Stromal cell of bone marrow (primary cell): ENCODE data around the gene IDH3G.
"Not testable (repeated sequence)": the region's sequence is repeated elsewhere in the genome, so short reads cannot be mapped to it uniquely, and the experiment has no call there.

Experiments used
- DNase-seq: peaks from one replicate; pipeline ENCODE4 v3.0.0-alpha.2; 2012; ENCODE audit warnings: low read depth

Gene IDH3G

GRCh38 chrX:153794018-153794896, at the start of gene IDH3G, which contains the start of gene SSR4:
Gene IDH3G (minus strand): TSS chrX:153794375. CDS start chrX:153794326, 49 bp downstream.
Gene SSR4 (plus strand): TSS chrX:153794668. CDS start chrX:153794688, 20 bp downstream.
- peak; percentile 83 for DNase-seq

GRCh38 chrX:153836921-153837320, 42.7 kb upstream of the IDH3G start:
- DNase-seq, result no peak

GRCh38 chrX:153832728-153833127, 38.6 kb upstream of the IDH3G start:
- no peak for DNase-seq

DNA sequence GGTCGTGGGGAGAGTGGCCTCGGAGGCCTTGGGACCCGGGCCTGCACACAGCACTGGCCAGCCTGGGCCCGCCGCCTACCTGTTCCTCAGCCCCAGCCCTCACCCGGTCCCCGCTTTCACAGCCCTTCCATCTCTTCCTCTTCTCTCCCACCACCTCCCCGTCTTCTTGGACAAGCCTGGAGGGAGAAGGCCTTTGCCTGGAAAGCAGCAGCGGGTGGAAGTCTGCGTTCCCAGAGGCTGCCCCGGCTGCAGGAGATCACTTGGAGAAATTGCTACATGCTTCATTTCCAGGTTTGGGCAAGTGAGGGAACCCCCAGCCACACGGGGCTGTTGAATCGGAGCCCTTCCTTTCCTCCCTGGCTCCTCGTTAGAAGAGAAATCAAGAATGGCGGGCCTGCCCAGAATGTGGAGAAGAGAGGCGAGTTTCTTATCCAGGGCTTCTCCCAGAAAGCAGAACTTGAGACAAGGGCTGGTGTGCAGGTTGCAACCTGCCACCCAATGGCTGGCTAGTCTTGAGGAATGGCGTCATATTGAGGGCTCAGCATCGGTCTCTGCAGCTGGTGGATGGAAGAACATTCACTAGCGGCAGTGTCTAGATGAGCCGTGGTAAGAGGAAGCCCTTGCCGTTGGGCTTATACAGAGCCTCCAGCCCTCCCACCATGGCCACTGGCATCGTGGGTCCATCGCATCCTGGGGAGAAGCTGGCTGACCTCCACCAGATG, 37.4 kb upstream of the IDH3G start:
- no peak for DNase-seq

DNA sequence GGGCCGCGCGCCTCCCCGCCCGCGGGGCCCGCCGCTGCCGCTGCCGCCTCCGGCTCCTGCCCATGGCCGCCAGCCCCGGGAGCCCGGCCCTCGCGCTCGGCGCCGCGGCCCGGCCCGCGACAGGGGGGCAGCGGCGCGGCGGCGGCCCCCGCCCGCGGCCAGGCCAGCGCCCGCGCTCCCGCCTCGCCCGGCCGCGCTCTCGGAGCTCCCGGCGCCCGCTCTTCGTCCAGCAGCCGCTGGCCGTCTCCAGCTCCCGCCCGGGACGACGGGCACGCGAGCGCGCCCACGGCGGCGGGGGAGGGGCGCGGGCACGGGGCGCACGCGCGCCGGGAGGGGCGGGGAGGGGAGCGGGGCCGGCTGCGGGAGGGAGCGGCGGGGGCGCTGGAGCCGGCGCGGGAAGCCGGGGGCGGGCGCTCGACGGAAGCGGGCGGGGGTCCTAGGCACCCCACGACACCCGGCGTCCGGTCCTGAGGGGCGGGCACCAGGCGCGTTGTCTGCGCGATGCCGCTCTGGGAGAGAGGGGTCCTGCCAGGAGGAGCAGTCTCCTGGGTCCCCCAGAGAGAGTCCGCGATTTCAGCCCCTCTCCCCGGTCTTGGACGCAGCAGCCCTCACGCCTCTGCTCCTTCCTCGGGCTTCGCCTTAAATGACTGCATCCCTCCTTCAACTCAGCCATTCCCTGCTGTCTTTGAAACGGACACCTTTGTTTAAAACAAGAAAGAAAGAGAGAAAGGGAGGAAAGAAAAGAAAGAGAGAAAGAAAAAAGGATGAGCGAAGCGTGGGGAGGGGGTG, 36.7 kb upstream of the IDH3G start:
- DNase-seq, result no peak

- no peak for DNase-seq
These were observed 35.8 kb upstream of the IDH3G start, which contains the start of gene PDZD4 for GRCh38 chrX:153829799-153830639. Gene PDZD4 (minus strand): TSS chrX:153830544. CDS start chrX:153830298, 246 bp downstream.

GRCh38 chrX:153829549-153829798, 35.3 kb upstream of the IDH3G start:
- no peak for DNase-seq

GRCh38 chrX:153828723-153829548, 34.8 kb upstream of the IDH3G start:
- DNase-seq, result no peak

DNA sequence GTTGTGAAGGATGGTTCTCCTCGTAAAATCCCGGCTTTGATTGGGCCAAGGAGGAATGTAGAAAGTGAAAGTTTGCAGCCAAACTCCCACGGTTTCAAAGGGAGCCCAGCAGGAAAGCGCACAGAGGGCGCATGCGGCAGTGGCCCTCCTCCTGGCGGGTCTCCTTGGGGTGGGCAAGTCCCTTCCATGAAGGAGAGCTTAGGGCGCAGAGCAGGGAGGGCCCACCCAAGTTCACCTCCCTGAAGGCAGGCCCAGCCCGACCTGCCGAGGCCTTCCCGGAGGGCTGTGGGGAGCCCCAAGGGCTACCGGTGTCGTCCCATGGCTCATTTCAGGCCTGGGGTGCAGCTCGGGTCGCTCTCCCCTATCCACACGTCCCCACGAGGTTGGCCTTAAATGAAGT, 34.1 kb upstream of the IDH3G start:
- no peak for DNase-seq

- no peak for DNase-seq
These were observed 33.7 kb upstream of the IDH3G start for GRCh38 chrX:153827903-153828302.

DNA sequence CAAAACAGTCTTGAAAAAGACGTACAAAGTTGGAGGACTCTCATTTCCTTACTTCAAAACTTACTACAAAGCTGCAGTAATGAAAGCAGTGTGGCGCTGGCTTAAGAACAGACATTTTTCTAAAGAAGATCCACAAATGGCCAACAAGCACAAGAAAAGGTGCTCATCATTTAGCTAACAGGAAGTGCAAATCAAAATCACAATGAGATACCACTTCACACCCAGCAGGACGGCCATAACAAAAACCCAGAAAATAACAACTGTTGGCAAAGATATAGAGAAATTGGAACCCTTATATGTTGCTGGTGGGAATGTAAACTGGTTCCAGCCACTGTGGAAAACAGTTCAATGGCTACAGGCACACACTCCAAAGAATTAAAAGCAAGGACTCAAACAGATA, 32.8 kb upstream of the IDH3G start:
- DNase-seq, result no peak

DNA sequence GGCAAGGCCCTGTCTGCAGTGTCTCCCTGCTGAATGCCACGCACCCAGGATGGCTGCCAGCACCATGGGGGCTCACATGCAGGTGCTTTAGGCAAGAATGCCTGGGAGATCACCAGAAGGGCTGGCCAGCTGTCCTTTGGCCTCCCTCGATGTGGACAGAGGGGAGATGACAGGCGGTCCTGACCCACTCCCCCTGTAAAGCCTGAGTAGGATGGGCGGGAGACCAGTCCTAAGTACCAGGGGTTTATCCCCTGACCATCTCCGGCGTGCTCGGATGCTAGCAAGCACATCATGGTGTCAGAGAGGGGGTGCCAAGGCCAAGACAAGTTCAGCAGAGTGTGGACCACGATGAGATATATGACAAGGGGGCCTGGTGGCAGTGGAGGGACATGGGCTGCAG, 30.9 kb upstream of the IDH3G start:
- DNase-seq, result no peak

- no peak for DNase-seq
These were observed 30.2 kb upstream of the IDH3G start for GRCh38 chrX:153824348-153824747.

DNA sequence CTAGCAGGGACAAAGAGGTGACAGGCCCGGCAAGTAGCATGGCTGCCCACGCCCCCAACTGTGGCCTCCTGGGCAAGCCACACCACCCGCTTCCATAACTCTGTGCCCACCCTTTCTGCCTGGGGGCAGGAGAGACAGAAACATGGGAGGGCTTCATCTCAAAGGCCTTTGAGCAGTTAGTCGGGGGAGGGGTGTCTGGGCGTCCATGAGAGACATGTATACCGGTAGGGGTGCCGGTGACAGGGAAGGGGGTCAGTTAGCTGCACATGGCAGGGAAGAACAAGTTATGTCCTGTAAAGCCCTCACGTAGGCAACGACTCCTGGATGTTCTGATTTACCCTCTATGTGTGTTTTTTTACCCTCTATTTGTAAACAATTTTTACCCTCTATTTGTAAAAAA, 26.9 kb upstream of the IDH3G start:
- no peak for DNase-seq

DNA sequence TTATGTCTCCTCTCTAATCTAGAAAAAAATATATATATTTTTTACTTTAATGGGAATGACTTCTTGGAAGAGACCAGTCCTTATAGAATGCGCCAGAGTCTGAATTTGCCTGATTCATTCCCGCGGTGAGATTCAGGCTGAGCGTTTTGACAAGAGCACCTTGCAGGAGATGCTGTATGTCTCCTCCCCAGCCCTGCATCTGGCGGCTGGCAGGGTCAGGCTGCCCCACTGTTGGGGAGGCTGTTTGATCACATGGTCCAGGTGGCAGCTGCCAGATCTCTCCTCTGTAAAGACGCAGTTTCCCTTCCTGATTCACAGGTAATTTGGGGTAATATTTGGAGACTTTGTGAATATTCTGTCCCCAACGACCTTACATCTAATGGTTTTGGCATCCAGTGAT, 26.4 kb upstream of the IDH3G start:
- no peak for DNase-seq

DNA sequence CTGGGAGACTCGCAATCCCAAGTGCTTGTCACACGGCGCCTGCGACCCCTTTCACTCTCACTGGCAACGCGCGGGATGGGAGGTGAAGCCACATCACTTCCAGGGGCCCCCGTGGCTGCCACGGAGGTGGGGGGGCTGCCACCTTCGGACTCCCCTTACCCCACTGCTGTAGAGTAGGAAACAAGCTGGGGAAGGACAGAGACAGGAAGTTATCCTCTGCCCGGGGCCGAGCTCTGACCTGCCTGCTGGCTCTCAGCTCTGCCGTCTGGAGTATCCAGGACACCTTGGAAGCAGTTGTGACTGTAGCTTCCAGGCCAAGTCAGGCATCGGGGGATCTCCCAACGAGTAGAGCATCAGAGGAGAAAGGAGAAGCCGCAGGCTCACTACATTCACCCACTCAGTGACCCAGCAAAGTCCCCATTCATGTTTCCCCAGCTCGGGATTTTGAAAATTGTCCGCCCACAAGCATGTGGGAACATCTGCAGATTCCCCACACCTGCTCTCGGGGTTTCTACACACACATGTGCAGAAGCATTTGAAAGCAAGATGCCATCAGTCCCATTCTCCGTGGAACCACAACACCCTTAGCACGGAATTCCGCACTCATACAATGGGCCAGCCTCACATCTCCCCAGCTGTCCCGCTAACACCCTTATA, 25.3 kb upstream of the IDH3G start:
- DNase-seq, result no peak

DNA sequence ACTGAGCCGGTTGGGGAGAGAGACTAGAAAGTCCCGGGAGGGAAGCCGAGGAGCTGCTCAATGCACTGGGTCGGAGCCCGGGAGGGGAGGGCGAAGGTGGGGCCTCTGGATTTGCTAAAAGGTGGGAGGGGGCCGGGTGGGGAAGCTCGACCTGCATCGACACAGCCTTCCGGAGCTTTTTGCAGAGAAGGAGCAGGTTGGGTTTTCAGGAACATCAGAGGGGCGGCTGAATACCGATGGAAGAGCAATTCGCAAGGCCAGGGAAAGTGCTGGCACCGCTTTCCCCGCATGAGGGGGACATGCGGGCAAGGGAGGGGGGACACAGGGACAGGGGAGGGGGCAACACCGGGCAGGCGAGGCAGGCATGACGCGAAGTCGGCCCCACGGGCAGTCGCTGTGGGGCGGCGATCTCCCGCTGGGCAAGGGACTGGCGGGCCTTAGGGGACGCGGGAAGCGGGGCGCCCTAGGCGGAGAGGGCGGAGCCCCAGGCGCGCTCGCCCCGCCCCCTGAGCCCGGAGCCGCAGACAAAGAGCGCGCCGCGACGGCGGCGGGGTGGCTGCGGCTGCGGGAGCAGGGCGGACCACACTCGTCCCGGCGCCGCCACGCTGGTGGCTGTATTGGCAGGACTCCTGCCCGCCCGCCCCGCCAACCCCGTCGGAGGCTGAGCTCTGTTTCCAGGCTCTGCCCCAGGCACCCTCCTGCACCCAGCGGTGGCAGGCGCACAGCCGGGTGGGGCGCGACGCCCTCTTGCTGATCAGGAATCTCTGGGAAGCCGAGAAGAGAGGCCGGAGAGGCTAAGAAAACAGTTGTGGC, 24.6 kb upstream of the IDH3G start:
- no peak for DNase-seq

DNA sequence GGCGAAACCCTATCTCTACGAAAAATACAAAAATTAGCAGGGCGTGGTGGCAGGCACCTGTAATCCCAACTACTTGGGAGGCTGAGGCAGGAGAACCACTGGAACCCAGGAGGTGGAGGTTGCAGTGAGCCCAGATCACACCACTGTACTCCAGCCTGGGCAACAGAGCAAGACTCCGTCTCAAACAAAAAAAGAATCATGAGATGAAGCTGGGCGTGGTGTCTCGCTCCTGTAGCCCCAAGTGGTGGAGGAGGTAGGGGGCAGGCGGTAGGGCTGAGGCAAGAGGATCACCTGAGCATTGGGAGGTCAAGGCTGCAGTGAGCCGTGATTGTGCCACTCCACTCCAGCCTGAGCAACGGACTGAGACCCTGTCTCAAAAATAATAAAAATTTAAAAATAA, 23.9 kb upstream of the IDH3G start:
- not testable (repeated sequence) for DNase-seq
